Spleen (tissue), 11 donors: ENCODE data around the gene AKT3. TPM values are rescaled to one million over a fixed set of nuclear protein-coding genes. Genes with fewer than 3 reads are reported as not detected.

Experiments used
- DNase-seq: peaks from one replicate; pipeline ENCODE4 v3.0.0-alpha.2; 2020
- H3K27ac ChIP-seq, 8 donors: fragments of 200-600 bp; sonication (generic) in 7 of 8; 1 replicate in 4 of 8; 2 replicates in 4 of 8; pipeline versions ENCODE4 v1.5.0 to v1.8.0; 2016 to 2021; ENCODE audit warnings: inconsistent platforms in 4 of 8, mild to moderate bottlenecking in 4 of 8, moderate library complexity in 1 of 8
- H3K27me3 ChIP-seq, 7 donors: fragments of 200-600 bp; sonication (generic) in 6 of 7; replicated peaks in 1 of 7; 1 replicate in 4 of 7; 2 replicates in 3 of 7; pipeline versions ENCODE4 v1.5.0 to v1.8.0; 2016 to 2021; ENCODE audit warnings: inconsistent platforms in 3 of 7, mild to moderate bottlenecking in 1 of 7
- H3K36me3 ChIP-seq, 6 donors: fragments of 200-600 bp; sonication (generic) in 5 of 6; 1 replicate in 4 of 6; 2 replicates in 2 of 6; pipeline versions ENCODE4 v1.5.0 to v1.8.0; 2016 to 2021; ENCODE audit warnings: inconsistent platforms in 2 of 6
- H3K4me1 ChIP-seq, 6 donors: fragments of 200-600 bp; sonication (generic) in 5 of 6; 1 replicate in 3 of 6; 2 replicates in 3 of 6; pipeline versions ENCODE4 v1.5.0 to v1.8.0; 2016 to 2021; ENCODE audit warnings: inconsistent platforms in 3 of 6
- H3K4me3 ChIP-seq, 8 donors: fragments of 200-600 bp; sonication (generic) in 7 of 8; 1 replicate in 4 of 8; 2 replicates in 4 of 8; pipeline versions ENCODE4 v1.5.0 to v1.8.0; 2016 to 2021; ENCODE audit warnings: inconsistent platforms in 4 of 8, mild to moderate bottlenecking in 4 of 8, moderate library complexity in 2 of 8
- H3K9me3 ChIP-seq, 8 donors: fragments of 200-600 bp; sonication (generic) in 7 of 8; 1 replicate in 4 of 8; 2 replicates in 4 of 8; pipeline versions ENCODE4 v1.5.0 to v1.8.0; 2016 to 2021; ENCODE audit warnings: inconsistent platforms in 4 of 8
- CTCF ChIP-seq, 11 experiments: fragments of 200-600 bp in 7 of 11; fragments of 450-650 bp in 4 of 11; sonication (generic) in 4 of 11; IDR thresholded peaks in 8 of 11; conservative IDR thresholded peaks in 3 of 11; 1 replicate in 7 of 11; 2 replicates in 4 of 11; pipeline versions ENCODE4 v1.4.0 to v1.8.0; 2016 to 2021; ENCODE audit warnings: antibody characterized with exemption in 11 of 11, inconsistent platforms in 4 of 11, mild to moderate bottlenecking in 1 of 11
- POLR2A ChIP-seq, 3 donors: fragments of 450-650 bp; IDR thresholded peaks; one replicate each; pipeline ENCODE4 v1.5.1; 2017; ENCODE audit warnings: antibody characterized with exemption in 3 of 3, mild to moderate bottlenecking in 1 of 3
- POLR2AphosphoS5 ChIP-seq, 3 donors: sonication (generic); formaldehyde crosslinking; IDR thresholded peaks; one replicate each; pipeline ENCODE4 v1.5.1; 2017; ENCODE audit warnings: antibody characterized with exemption in 3 of 3
- WGBS, 5 donors: extraction: QIAGEN DNeasy Blood & Tissue Kit in 3 of 5; methylation state at CpG; one replicate each; pipeline versions ENCODE4 v1.1.5 to v1.1.7; 2013 to 2018; 5-methylcytosine and 5-hydroxymethylcytosine counted together
- intact Hi-C: fragments of 100-400 bp; cut with DNase I; formaldehyde crosslinking; loops from one replicate; pipeline ENCODE4 v1.15.0; 2023; ENCODE audit warnings: low total_unique reads
- polyA plus RNA-seq, 3 donors: library from polyadenylated mRNA; stranded (reverse); fragments of 200-250 nt; gene quantifications; one replicate each; pipeline ENCODE4 v1.2.1, GENCODE V29; 2013
- total RNA-seq, 7 donors: library from RNA; depleted of rRNA in 3 of 7; stranded (reverse); fragments of >200 nt in 3 of 7; fragmentation: NEBNext Ultra II Directional in 4 of 7; extraction: Animal tissue kit (Norgen Biotek cat#: 25700) in 4 of 7; gene quantifications; one replicate each; pipeline versions ENCODE4 v1.1.0 to v1.2.1, GENCODE V29; 2016 to 2021
- donor health status: healthy with polysubstance abuse.
- donor health status: DM: no; HTN: no; CAD: no; lungs with moderate emphysema.
- donor health status: DM: no; HTN: no; CAD: no.
- donor health status: Bipolar disorder and iron deficiency.
- donor health status: healthy.
- donor health status: DM: no; HTN: no; CAD: no.
- donor health status: DM: yes; HTN: yes; CAD: no.

The AKT3 gene
- total and polyA plus RNA-seq, 10 donors = 4.3 to 91.3 (median 46.4) TPM

- 90 to 98% (median 95%) methylated on average over 6 to 15 of the region's 15 CpGs for WGBS, 5 donors
- Histone ChIP-seq H3K4me1 (peaks cover 4 to 16% (median 13%) of the 10 kb centered on the region in 6 donors), H3K4me3 (no peak overlapping the region), H3K27me3 (peaks cover 0 to 13% (median 0%) of the 10 kb centered on the region in 7 donors), H3K27ac (no peak overlapping the region), H3K36me3 (peaks cover 0 to 28% (median 8%) of the 10 kb centered on the region in 6 donors), H3K9me3 (no peaks in the 10 kb centered on the region)
- intact Hi-C loops = no loop called here
- DNase-seq = no peak
- TF ChIP-seq CTCF (IDR thresholded peaks at IDR 0.05 in 8 of 11, conservative IDR thresholded peaks at IDR 0.05 in 3 of 11) (no peak), POLR2A (IDR thresholded peaks at IDR 0.05) (no peak), POLR2AphosphoS5 (IDR thresholded peaks at IDR 0.05) (no peak)
Observed at GRCh38 chr1:243487036-243487648, 362.9 kb downstream of the AKT3 start.

GRCh38 chr1:243483952-243484351 lies 366.1 kb downstream of the AKT3 start:
- H3K4me1 ChIP-seq = peaks cover 6 to 26% (median 18%) of the 10 kb centered on the region in 6 donors
- peaks cover 0 to 13% (median 0%) of the 10 kb centered on the region in 7 donors for H3K27me3 ChIP-seq
- H3K36me3 ChIP-seq = peaks cover 0 to 7% (median 3%) of the 10 kb centered on the region in 6 donors
- no peak for DNase-seq
- 96 to 99% (median 97%) methylated on average over 13 to 16 of the region's 16 CpGs for WGBS, 5 donors
- H3K9me3 ChIP-seq = no peaks in the 10 kb centered on the region
- H3K4me3 ChIP-seq = no peak overlapping the region
- intact Hi-C loops = no loop called here
- no peak overlapping the region for H3K27ac ChIP-seq
- TF ChIP-seq POLR2AphosphoS5 (IDR thresholded peaks at IDR 0.05) = no peak
- no peak for TF ChIP-seq POLR2A (IDR thresholded peaks at IDR 0.05)
- TF ChIP-seq CTCF (IDR thresholded peaks at IDR 0.05 in 8 of 11, conservative IDR thresholded peaks at IDR 0.05 in 3 of 11) = no peak

- no peaks in the 10 kb centered on the region for H3K36me3 ChIP-seq
- TF ChIP-seq CTCF (IDR thresholded peaks at IDR 0.05 in 8 of 11, conservative IDR thresholded peaks at IDR 0.05 in 3 of 11) = peak in 2 of 11 experiments; percentile 16
- TF ChIP-seq POLR2AphosphoS5 (IDR thresholded peaks at IDR 0.05) = no peak
- TF ChIP-seq POLR2A (IDR thresholded peaks at IDR 0.05) = no peak
- DNase-seq = no peak
- H3K9me3 ChIP-seq = no peaks in the 10 kb centered on the region
- peak overlapping the region; percentile 13 to 63 (median 30) for H3K4me3 ChIP-seq
- H3K27ac ChIP-seq = no peak overlapping the region
- H3K27me3 ChIP-seq = peaks cover 0 to 13% (median 0%) of the 10 kb centered on the region in 7 donors
- 10 to 27% (median 14%) methylated on average over 28 to 60 of the region's 60 CpGs for WGBS, 5 donors
- H3K4me1 ChIP-seq = peaks cover 6 to 27% (median 18%) of the 10 kb centered on the region in 6 donors
- intact Hi-C loops = no loop called here
Observed at GRCh38 chr1:243483071-243483771, 366.8 kb downstream of the AKT3 start.
